Esophagus muscularis mucosa (tissue), 4 donors: ENCODE measurements around the gene PRKCG. TPM values are rescaled to one million over a fixed set of nuclear protein-coding genes. Genes with fewer than 3 reads are reported as not detected.

Experiments
- DNase-seq: peaks from one replicate; pipeline ENCODE4 v3.0.0-alpha.2; 2017; ENCODE audit errors: extremely low spot score
- H3K27ac ChIP-seq, 4 donors: fragments of 200-600 bp; sonication (generic); replicated peaks in 1 of 4; 1 replicate in 3 of 4; 2 replicates in 1 of 4; pipeline ENCODE4 v1.5.1; 2016 to 2019; ENCODE audit warnings: mild to moderate bottlenecking in 1 of 4
- H3K27me3 ChIP-seq, 4 donors: fragments of 200-600 bp; sonication (generic); one replicate each; pipeline versions ENCODE4 v1.5.1 to v1.6.0; 2016 to 2019
- H3K36me3 ChIP-seq, 4 donors: fragments of 200-600 bp; sonication (generic); one replicate each; pipeline ENCODE4 v1.5.1; 2016 to 2019
- H3K4me1 ChIP-seq, 4 donors: fragments of 200-600 bp; sonication (generic); one replicate each; pipeline ENCODE4 v1.5.1; 2016 to 2019
- H3K4me3 ChIP-seq, 4 donors: fragments of 200-600 bp; sonication (generic); 1 replicate in 2 of 4; 2 replicates in 2 of 4; pipeline ENCODE4 v1.5.1; 2016 to 2019; ENCODE audit warnings: mild to moderate bottlenecking in 4 of 4, moderate library complexity in 1 of 4
- H3K9me3 ChIP-seq, 4 donors: fragments of 200-600 bp; sonication (generic); 1 replicate in 3 of 4; 2 replicates in 1 of 4; pipeline ENCODE4 v1.5.1; 2016 to 2019
- CTCF ChIP-seq, 3 experiments: fragments of 200-600 bp in 2 of 3; fragments of 450-650 bp in 1 of 3; sonication (generic) in 2 of 3; IDR thresholded peaks; one replicate each; pipeline ENCODE4 v1.5.1; 2017 to 2019; ENCODE audit warnings: antibody characterized with exemption in 3 of 3, mild to moderate bottlenecking in 2 of 3, moderate library complexity in 1 of 3
- EP300 ChIP-seq: sonication (generic); formaldehyde crosslinking; IDR thresholded peaks from one replicate; pipeline ENCODE4 v1.6.1; 2017; ENCODE audit warnings: antibody characterized with exemption
- POLR2A ChIP-seq: fragments of 450-650 bp; IDR thresholded peaks from one replicate; pipeline ENCODE4 v1.6.1; 2017; ENCODE audit warnings: antibody characterized with exemption, moderate library complexity, mild to moderate bottlenecking, low read depth
- POLR2AphosphoS5 ChIP-seq, 2 donors: sonication (generic); formaldehyde crosslinking; IDR thresholded peaks; one replicate each; pipeline ENCODE4 v1.6.1; 2017; ENCODE audit warnings: antibody characterized with exemption in 2 of 2
- WGBS: methylation state at CpG from one replicate; pipeline ENCODE4 v1.1.5; 2018; 5-methylcytosine and 5-hydroxymethylcytosine counted together
- intact Hi-C: fragments of 100-400 bp; cut with DNase I; formaldehyde crosslinking; loops from one replicate; pipeline ENCODE4 v1.15.1; 2023
- total RNA-seq, 4 donors: library from RNA; depleted of rRNA; stranded (reverse); fragments of >200 nt; gene quantifications; one replicate each; pipeline versions ENCODE4 v1.1.0 to v1.2.1, GENCODE V29; 2016

Gene PRKCG
- total RNA-seq, 4 donors from 2014 or later = not detected

GRCh38 chr19:53884256-53884655, 2.3 kb downstream of the PRKCG start:
- TF ChIP-seq POLR2AphosphoS5 (IDR thresholded peaks at IDR 0.05) (no peak), POLR2A (no peak), CTCF (IDR thresholded peaks at IDR 0.05) (no peak), EP300 (no peak)
- DNase-seq = no peak
- Histone ChIP-seq H3K4me3 (no peak overlapping the region), H3K36me3 (no peaks in the 10 kb centered on the region), H3K4me1 (peaks cover 18 to 35% (median 30%) of the 10 kb centered on the region in 4 donors), H3K27me3 (peaks cover 4 to 58% (median 31%) of the 10 kb centered on the region in 4 donors), H3K9me3 (no peaks in the 10 kb centered on the region), H3K27ac (no peak overlapping the region)
- intact Hi-C loops = loop anchor here (5.0 kb wide), 1 partner anchor 37 kb away; no protein-coding TSS in a partner anchor
- 30% methylated on average over 12 of the region's 12 CpGs for WGBS

GRCh38 chr19:53885036-53885435, 3.0 kb downstream of the PRKCG start:
- DNase-seq = no peak
- Histone ChIP-seq H3K36me3 (no peaks in the 10 kb centered on the region), H3K27me3 (peaks cover 4 to 58% (median 31%) of the 10 kb centered on the region in 4 donors), H3K27ac (no peak overlapping the region), H3K4me1 (peaks cover 15 to 35% (median 29%) of the 10 kb centered on the region in 4 donors), H3K9me3 (no peaks in the 10 kb centered on the region), H3K4me3 (no peak overlapping the region)
- WGBS = 92% methylated on average over 10 of the region's 10 CpGs
- TF ChIP-seq EP300 (no peak), POLR2AphosphoS5 (IDR thresholded peaks at IDR 0.05) (no peak), POLR2A (no peak), CTCF (IDR thresholded peaks at IDR 0.05) (no peak)
- intact Hi-C loops = no loop called here

- intact Hi-C loops = no loop called here
- Histone ChIP-seq H3K9me3 (no peaks in the 10 kb centered on the region), H3K4me3 (no peak overlapping the region), H3K36me3 (no peaks in the 10 kb centered on the region), H3K27me3 (peaks cover 0 to 84% (median 8%) of the 10 kb centered on the region in 4 donors), H3K27ac (no peak overlapping the region), H3K4me1 (peaks cover 4 to 9% (median 8%) of the 10 kb centered on the region in 4 donors)
- no peak for DNase-seq
- TF ChIP-seq POLR2AphosphoS5 (IDR thresholded peaks at IDR 0.05) = no peak
- TF ChIP-seq POLR2A = no peak
- no peak for TF ChIP-seq CTCF (IDR thresholded peaks at IDR 0.05)
- no peak for TF ChIP-seq EP300
- WGBS = 70% methylated on average over 23 of the region's 23 CpGs
Measured at GRCh38 chr19:53892301-53892980, 10.4 kb downstream of the PRKCG start.

GRCh38 chr19:53892981-53893325, 11.0 kb downstream of the PRKCG start:
- WGBS = 77% methylated on average over 6 of the region's 8 CpGs
- Histone ChIP-seq H3K9me3 (no peaks in the 10 kb centered on the region), H3K4me3 (no peak overlapping the region), H3K4me1 (peaks cover 4 to 9% (median 8%) of the 10 kb centered on the region in 4 donors), H3K27ac (no peak overlapping the region), H3K36me3 (no peaks in the 10 kb centered on the region), H3K27me3 (peaks cover 0 to 89% (median 11%) of the 10 kb centered on the region in 4 donors)
- TF ChIP-seq POLR2AphosphoS5 (IDR thresholded peaks at IDR 0.05) (no peak), POLR2A (no peak), CTCF (IDR thresholded peaks at IDR 0.05) (no peak), EP300 (no peak)
- intact Hi-C loops = no loop called here
- no peak for DNase-seq
